Common myeloid progenitor, CD34-positive (primary cell): ENCODE data around the gene STK36.
A peak's percentile ranks its signal among the peaks of the same experiment; 100 is the strongest.

Experiments
- CTCF ChIA-PET: fragments of 350-600 bp; sonication (Branson Sonifier 250); formaldehyde crosslinking; loops from one replicate; lab custom pipeline; 2021; ENCODE audit warnings: antibody characterized with exemption; lab: Charles Lee
- POLR2A ChIA-PET: fragments of 350-600 bp; sonication (Branson Sonifier 250); formaldehyde crosslinking; loops from one replicate; lab custom pipeline; 2021; ENCODE audit warnings: antibody characterized with exemption; lab: Charles Lee
- DNase-seq, 3 donors: peaks; one replicate each; pipeline versions ENCODE4 v3.0.0 to v3.0.0-alpha.2; 2013
- H3K27ac ChIP-seq, 2 experiments: 1 replicate in 1 of 2; 2 replicates in 1 of 2; pipeline ENCODE4 v1.7.0; 2013; ENCODE audit warnings: inconsistent platforms in 2 of 2, low read length in 2 of 2, mild to moderate bottlenecking in 2 of 2, low read depth in 1 of 2, moderate library complexity in 1 of 2; ENCODE audit not compliant: severe bottlenecking in 2 of 2, insufficient read depth in 1 of 2, poor library complexity in 1 of 2
- H3K27me3 ChIP-seq, 5 experiments: replicated peaks in 2 of 5; 1 replicate in 3 of 5; 2 replicates in 2 of 5; pipeline versions ENCODE4 v1.6.1 to v1.7.0; 2013; ENCODE audit warnings: low read length in 4 of 5, mild to moderate bottlenecking in 2 of 5, moderate library complexity in 2 of 5, inconsistent platforms in 1 of 5; ENCODE audit not compliant: insufficient read depth in 5 of 5, control insufficient read depth in 4 of 5
- H3K36me3 ChIP-seq, 4 experiments: 1 replicate in 2 of 4; 2 replicates in 2 of 4; pipeline versions ENCODE4 v1.6.1 to v1.7.0; 2013; ENCODE audit warnings: low read length in 3 of 4, control low read depth in 1 of 4, mild to moderate bottlenecking in 1 of 4; ENCODE audit not compliant: control insufficient read depth in 4 of 4, insufficient read depth in 4 of 4
- H3K4me1 ChIP-seq, 4 experiments: 1 replicate in 3 of 4; 2 replicates in 1 of 4; pipeline versions ENCODE4 v1.6.1 to v1.7.1; 2013; ENCODE audit warnings: low read length in 3 of 4, mild to moderate bottlenecking in 3 of 4, control low read depth in 1 of 4, inconsistent platforms in 1 of 4, moderate library complexity in 1 of 4; ENCODE audit not compliant: control insufficient read depth in 4 of 4, insufficient read depth in 4 of 4; ENCODE audit errors: control extremely low read depth in 1 of 4
- H3K4me3 ChIP-seq, 7 experiments: 1 replicate in 4 of 7; 2 replicates in 3 of 7; pipeline versions ENCODE4 v1.5.1 to v1.7.0; 2013; ENCODE audit warnings: mild to moderate bottlenecking in 7 of 7, low read length in 6 of 7, moderate library complexity in 6 of 7, inconsistent platforms in 2 of 7, low read depth in 2 of 7, control low read depth in 1 of 7; ENCODE audit not compliant: insufficient read depth in 4 of 7, control insufficient read depth in 1 of 7; ENCODE audit errors: extremely low read depth in 1 of 7
- H3K9me3 ChIP-seq, 5 experiments: 1 replicate in 4 of 5; 2 replicates in 1 of 5; pipeline versions ENCODE4 v1.6.1 to v1.7.1; 2013; ENCODE audit warnings: low read length in 4 of 5, mild to moderate bottlenecking in 2 of 5, inconsistent platforms in 1 of 5, low read depth in 1 of 5, moderate library complexity in 1 of 5; ENCODE audit not compliant: control insufficient read depth in 4 of 5, insufficient read depth in 2 of 5; ENCODE audit errors: control extremely low read depth in 1 of 5
- WGBS: methylation state at CpG from one replicate; pipeline ENCODE4 v1.1.5; 2013; ENCODE audit not compliant: insufficient coverage; 5-methylcytosine and 5-hydroxymethylcytosine counted together

STK36 gene

GRCh38 chr2:218662377-218662776, 9.5 kb upstream of the STK36 start:
- ChIA-PET CTCF (interaction anchor here (5.7 to 8.7 kb wide), 2 partner anchors 9 to 17 kb away, joined by 40 to 75 read pairs; partner anchors contain the start of genes RNF25 and STK36), POLR2A (no interaction called here)
- H3K4me1 ChIP-seq: peaks cover 6 to 19% (median 17%) of the 10 kb centered on the region in 4 experiments
- H3K36me3 ChIP-seq: peaks cover 4 to 62% (median 51%) of the 10 kb centered on the region in 4 experiments
- no peak for DNase-seq
- 95% methylated on average over 5 of the region's 7 CpGs for WGBS
- no peak overlapping the region for H3K27ac ChIP-seq
- H3K9me3 ChIP-seq: no peaks in the 10 kb centered on the region
- no peak overlapping the region for H3K4me3 ChIP-seq
- no peaks in the 10 kb centered on the region for H3K27me3 ChIP-seq

GRCh38 chr2:218662827-218663226, 9.1 kb upstream of the STK36 start:
- Histone ChIP-seq H3K4me3 (no peak overlapping the region), H3K27me3 (no peaks in the 10 kb centered on the region), H3K27ac (no peak overlapping the region), H3K36me3 (peaks cover 4 to 63% (median 56%) of the 10 kb centered on the region in 4 experiments), H3K4me1 (peaks cover 6 to 19% (median 17%) of the 10 kb centered on the region in 4 experiments), H3K9me3 (no peaks in the 10 kb centered on the region)
- DNase-seq: no peak
- WGBS: 98% methylated on average over 9 of the region's 10 CpGs
- POLR2A ChIA-PET: no interaction called here
- CTCF ChIA-PET: no interaction called here

GRCh38 chr2:218663901-218664300, 8.0 kb upstream of the STK36 start:
- peaks cover 8 to 67% (median 62%) of the 10 kb centered on the region in 4 experiments for H3K36me3 ChIP-seq
- ChIA-PET CTCF (interaction anchor here (1.6 kb wide), 1 partner anchor 24 kb away, joined by 6 read pairs; no protein-coding TSS in a partner anchor), POLR2A (no interaction called here)
- WGBS: 96% methylated on average over 12 of the region's 15 CpGs
- H3K4me3 ChIP-seq: no peak overlapping the region
- peaks cover 6 to 13% (median 11%) of the 10 kb centered on the region in 4 experiments for H3K4me1 ChIP-seq
- H3K27me3 ChIP-seq: no peaks in the 10 kb centered on the region
- no peaks in the 10 kb centered on the region for H3K9me3 ChIP-seq
- no peak for DNase-seq
- H3K27ac ChIP-seq: no peak overlapping the region

GRCh38 chr2:218664653-218665052, 7.2 kb upstream of the STK36 start:
- no peaks in the 10 kb centered on the region for H3K9me3 ChIP-seq
- H3K27me3 ChIP-seq: no peaks in the 10 kb centered on the region
- no peak overlapping the region for H3K4me3 ChIP-seq
- H3K4me1 ChIP-seq: peaks cover 6 to 10% (median 8%) of the 10 kb centered on the region in 4 experiments
- 96% methylated on average over 5 of the region's 7 CpGs for WGBS
- H3K27ac ChIP-seq: no peak overlapping the region
- POLR2A ChIA-PET: no interaction called here
- DNase-seq: no peak
- H3K36me3 ChIP-seq: peaks cover 9 to 67% (median 63%) of the 10 kb centered on the region in 4 experiments
- CTCF ChIA-PET: interaction anchor here (1.6 kb wide), 1 partner anchor 23 kb away, joined by 6 read pairs; no protein-coding TSS in a partner anchor

- DNase-seq: peak; percentile 8 to 42 (median 28)
- ChIA-PET CTCF (interaction anchor here (1.8 to 8.9 kb wide), 3 partner anchors 12 to 17 kb away, joined by 7 to 52 read pairs (median 40); partner anchors contain the start of genes BCS1L and ZNF142), POLR2A (no interaction called here)
- Histone ChIP-seq H3K4me3 (peak overlapping the region; percentile 54 to 97 (median 90)), H3K36me3 (peaks cover 7 to 22% (median 20%) of the 10 kb centered on the region in 4 experiments), H3K9me3 (no peaks in the 10 kb centered on the region), H3K27ac (peak overlapping the region; percentile 67 to 83), H3K4me1 (peaks cover 0 to 20% (median 14%) of the 10 kb centered on the region in 4 experiments), H3K27me3 (no peaks in the 10 kb centered on the region)
- WGBS: 6% methylated on average over 6 of the region's 12 CpGs
Observed at GRCh38 chr2:218671097-218671653, 711 bp upstream of the STK36 start.

GRCh38 chr2:218679119-218679518, 7.2 kb downstream of the STK36 start:
- DNase-seq: peak in 1 of 3 donors; percentile 3
- POLR2A ChIA-PET: no interaction called here
- CTCF ChIA-PET: interaction anchor here (1.2 kb wide), 1 partner anchor 13 kb away, joined by 3 read pairs; no protein-coding TSS in a partner anchor
- no peak overlapping the region for H3K27ac ChIP-seq
- WGBS: 78% methylated on average over 4 of the region's 4 CpGs
- H3K4me1 ChIP-seq: no peaks in the 10 kb centered on the region
- peaks cover 3 to 12% (median 8%) of the 10 kb centered on the region in 4 experiments for H3K36me3 ChIP-seq
- H3K9me3 ChIP-seq: no peaks in the 10 kb centered on the region
- no peak overlapping the region for H3K4me3 ChIP-seq
- no peaks in the 10 kb centered on the region for H3K27me3 ChIP-seq

GRCh38 chr2:218680061-218680460, 8.2 kb downstream of the STK36 start:
- H3K36me3 ChIP-seq: peaks cover 5 to 12% (median 8%) of the 10 kb centered on the region in 4 experiments
- no peak for DNase-seq
- H3K4me1 ChIP-seq: no peaks in the 10 kb centered on the region
- H3K9me3 ChIP-seq: no peaks in the 10 kb centered on the region
- WGBS: no CpG with 5 or more reads among the region's 3 CpGs
- ChIA-PET POLR2A (no interaction called here), CTCF (interaction anchor here (0.5 to 1.2 kb wide), 2 partner anchors 12 to 151 kb away, joined by 3 read pairs; no protein-coding TSS in a partner anchor)
- H3K4me3 ChIP-seq: no peak overlapping the region
- H3K27me3 ChIP-seq: no peaks in the 10 kb centered on the region
- no peak overlapping the region for H3K27ac ChIP-seq
